HEK293 (cell line): Measurements from ENCODE around the gene CSHL1.

Source experiments
- CTCF ChIA-PET: fragments of 350-600 bp; formaldehyde crosslinking; extraction: SDS; loops from one replicate; lab custom pipeline; 2021; ENCODE audit warnings: antibody characterized with exemption; lab: Yijun Ruan, JAX
- POLR2A ChIA-PET: fragments of 300-600 bp; formaldehyde crosslinking; extraction: SDS; loops from one replicate; lab custom pipeline; 2020; ENCODE audit warnings: antibody characterized with exemption, inconsistent platforms; lab: Yijun Ruan, JAX
- H3K27ac ChIP-seq: fragments of 200-500 bp; sonication (Bioruptor generic); 2 replicates; pipeline ENCODE4 v1.5.1; 2014; ENCODE audit warnings: low read depth, low read length, control low read depth, inconsistent platforms; ENCODE audit errors: extremely low read depth
- H3K36me3 ChIP-seq, 2 experiments: fragments of 200-500 bp in 1 of 2; sonication (Bioruptor generic) in 1 of 2; 1 replicate in 1 of 2; 2 replicates in 1 of 2; pipeline ENCODE4 v1.5.1; 2014 to 2017; ENCODE audit warnings: inconsistent platforms in 2 of 2, low read length in 2 of 2; ENCODE audit not compliant: control insufficient read depth in 2 of 2, insufficient read depth in 1 of 2
- H3K4me1 ChIP-seq: fragments of 200-500 bp; sonication (Bioruptor generic); 2 replicates; pipeline ENCODE4 v1.5.1; 2014; ENCODE audit warnings: mild to moderate bottlenecking, low read length, inconsistent platforms; ENCODE audit not compliant: control insufficient read depth, insufficient read depth
- H3K4me3 ChIP-seq: 2 replicates; pipeline ENCODE4 v1.5.1; 2011; ENCODE audit warnings: low read depth, mild to moderate bottlenecking, control low read depth, low read length, moderate library complexity
- H3K9me3 ChIP-seq: fragments of 200-500 bp; sonication (Bioruptor generic); 2 replicates; pipeline ENCODE4 v1.5.1; 2014; ENCODE audit warnings: low read depth, low read length, inconsistent platforms; ENCODE audit not compliant: control insufficient read depth, insufficient read depth
- HOXA7 ChIP-seq: sonication (generic); formaldehyde crosslinking; IDR thresholded peaks from 2 replicates; pipeline ENCODE4 v1.8.1; 2022; ENCODE audit warnings: missing genetic modification reagents, borderline replicate concordance
- HOXC10 ChIP-seq: sonication (generic); formaldehyde crosslinking; IDR thresholded peaks from 2 replicates; pipeline ENCODE4 v1.8.1; 2023; ENCODE audit warnings: mild to moderate bottlenecking, missing genetic modification reagents
- KLF16 ChIP-seq: fragments of 450-650 bp; formaldehyde crosslinking; IDR thresholded peaks from 2 replicates; pipeline ENCODE4 v1.5.1; 2017; ENCODE audit warnings: missing biosample characterization, missing genetic modification characterization
- PRDM4 ChIP-seq: fragments of 450-650 bp; formaldehyde crosslinking; IDR thresholded peaks from 2 replicates; pipeline ENCODE4 v1.5.1; 2017; ENCODE audit warnings: missing biosample characterization, missing genetic modification characterization
- TRIM28 ChIP-seq: IDR thresholded peaks from 2 replicates; pipeline ENCODE4 v1.6.1; 2011; ENCODE audit warnings: low read length, control low read depth, borderline replicate concordance
- YY1 ChIP-seq: fragments of 450-650 bp; formaldehyde crosslinking; IDR thresholded peaks from 2 replicates; pipeline ENCODE4 v1.5.1; 2018; ENCODE audit warnings: missing biosample characterization, missing genetic modification characterization
- ZBTB20 ChIP-seq: fragments of 450-650 bp; formaldehyde crosslinking; IDR thresholded peaks from 2 replicates; pipeline ENCODE4 v1.5.1; 2016; ENCODE audit warnings: missing biosample characterization, missing genetic modification characterization
- ZBTB7A ChIP-seq: fragments of 450-650 bp; formaldehyde crosslinking; IDR thresholded peaks from 2 replicates; pipeline ENCODE4 v1.5.1; 2016; ENCODE audit warnings: low read depth, missing biosample characterization, missing genetic modification characterization
- ZNF10 ChIP-seq: fragments of 450-650 bp; formaldehyde crosslinking; IDR thresholded peaks from 2 replicates; pipeline ENCODE4 v1.5.1; 2017; ENCODE audit warnings: missing biosample characterization, missing genetic modification characterization
- ZNF24 ChIP-seq: fragments of 450-650 bp; formaldehyde crosslinking; IDR thresholded peaks from 2 replicates; pipeline ENCODE4 v1.5.1; 2016; ENCODE audit warnings: missing biosample characterization, missing genetic modification characterization
- ZNF274 ChIP-seq, 2 experiments: fragments of 200-500 bp in 1 of 2; fragments of 450-650 bp in 1 of 2; sonication (Bioruptor generic) in 1 of 2; formaldehyde crosslinking in 1 of 2; IDR thresholded peaks; 2 replicates each; pipeline versions ENCODE4 v1.5.1 to v1.6.1; 2014 to 2016; ENCODE audit warnings: borderline replicate concordance in 1 of 2, inconsistent platforms in 1 of 2, low read length in 1 of 2, missing biosample characterization in 1 of 2, missing genetic modification characterization in 1 of 2
- ZNF341 ChIP-seq: fragments of 450-650 bp; formaldehyde crosslinking; IDR thresholded peaks from 2 replicates; pipeline ENCODE4; 2016; ENCODE audit warnings: low read depth, missing biosample characterization, missing genetic modification characterization
- ZNF350 ChIP-seq: fragments of 450-650 bp; formaldehyde crosslinking; IDR thresholded peaks from 2 replicates; pipeline ENCODE4 v1.5.0; 2017; ENCODE audit warnings: missing biosample characterization, mild to moderate bottlenecking, missing genetic modification characterization
- ZNF473 ChIP-seq: fragments of 450-650 bp; formaldehyde crosslinking; IDR thresholded peaks from 2 replicates; pipeline ENCODE4 v1.5.1; 2017; ENCODE audit warnings: missing biosample characterization, missing genetic modification characterization
- ZNF544 ChIP-seq: fragments of 450-650 bp; formaldehyde crosslinking; IDR thresholded peaks from 2 replicates; pipeline ENCODE4 v1.5.0; 2017; ENCODE audit warnings: missing biosample characterization, missing genetic modification characterization
- ZNF548 ChIP-seq: fragments of 450-650 bp; formaldehyde crosslinking; IDR thresholded peaks from 2 replicates; pipeline ENCODE4 v1.5.1; 2016; ENCODE audit warnings: missing biosample characterization, missing genetic modification characterization
- ZNF549 ChIP-seq: fragments of 450-650 bp; IDR thresholded peaks from 2 replicates; pipeline ENCODE4 v1.5.1; 2018; ENCODE audit warnings: missing biosample characterization, missing genetic modification characterization, mild to moderate bottlenecking, inconsistent platforms, moderate library complexity
- ZNF664 ChIP-seq: fragments of 450-650 bp; formaldehyde crosslinking; IDR thresholded peaks from 2 replicates; pipeline ENCODE4 v1.5.1; 2016; ENCODE audit warnings: missing biosample characterization, missing genetic modification characterization
- ZNF701 ChIP-seq: fragments of 450-650 bp; formaldehyde crosslinking; IDR thresholded peaks from 2 replicates; pipeline ENCODE4 v1.5.1; 2016; ENCODE audit warnings: missing biosample characterization, missing genetic modification characterization
- ZNF707 ChIP-seq: fragments of 450-650 bp; formaldehyde crosslinking; IDR thresholded peaks from 2 replicates; pipeline ENCODE4 v1.5.1; 2016; ENCODE audit warnings: missing biosample characterization, missing genetic modification characterization
- ZNF76 ChIP-seq: fragments of 450-650 bp; formaldehyde crosslinking; IDR thresholded peaks from 2 replicates; pipeline ENCODE4; 2016; ENCODE audit warnings: low read depth, missing biosample characterization, missing genetic modification characterization, borderline replicate concordance
- ZNF777 ChIP-seq: fragments of 450-650 bp; formaldehyde crosslinking; IDR thresholded peaks from 2 replicates; pipeline ENCODE4 v1.5.1; 2017; ENCODE audit warnings: missing biosample characterization, missing genetic modification characterization, borderline replicate concordance
- ZXDB ChIP-seq: fragments of 450-650 bp; formaldehyde crosslinking; IDR thresholded peaks from 2 replicates; pipeline ENCODE4 v1.5.1; 2016; ENCODE audit warnings: missing biosample characterization, missing genetic modification characterization
- TF ChIP-seq, protein P1 (sequence below): fragments of 450-650 bp; IDR thresholded peaks from 2 replicates; pipeline ENCODE4 v1.5.1; 2018; ENCODE audit warnings: missing biosample characterization, missing genetic modification characterization
- TF ChIP-seq, protein P2 (sequence below): fragments of 450-650 bp; formaldehyde crosslinking; IDR thresholded peaks from 2 replicates; pipeline ENCODE4 v1.5.1; 2016; ENCODE audit warnings: missing biosample characterization, missing genetic modification characterization
- TF ChIP-seq, protein P3 (sequence below): fragments of 450-650 bp; formaldehyde crosslinking; IDR thresholded peaks from 2 replicates; pipeline ENCODE4 v1.5.1; 2016; ENCODE audit warnings: missing biosample characterization, missing genetic modification characterization, low read depth
- TF ChIP-seq, protein P4 (sequence below): fragments of 450-650 bp; formaldehyde crosslinking; IDR thresholded peaks from 2 replicates; pipeline ENCODE4 v1.5.1; 2016; ENCODE audit warnings: missing biosample characterization, missing genetic modification characterization

CSHL1 gene

GRCh38 chr17:63948521-63948920, 37.5 kb upstream of the CSHL1 start (continued):
- TF ChIP-seq ZNF24 (tag by site-specific recombination) (no peak), ZNF777 (tag by site-specific recombination) (no peak), PRDM4 (tag by site-specific recombination) (no peak), ZNF701 (tag by site-specific recombination) (no peak), ZNF544 (no peak), HOXA7 (CRISPR knock-in tag) (no peak), YY1 (tag by site-specific recombination) (no peak)
- TF ChIP-seq, protein P1, sequence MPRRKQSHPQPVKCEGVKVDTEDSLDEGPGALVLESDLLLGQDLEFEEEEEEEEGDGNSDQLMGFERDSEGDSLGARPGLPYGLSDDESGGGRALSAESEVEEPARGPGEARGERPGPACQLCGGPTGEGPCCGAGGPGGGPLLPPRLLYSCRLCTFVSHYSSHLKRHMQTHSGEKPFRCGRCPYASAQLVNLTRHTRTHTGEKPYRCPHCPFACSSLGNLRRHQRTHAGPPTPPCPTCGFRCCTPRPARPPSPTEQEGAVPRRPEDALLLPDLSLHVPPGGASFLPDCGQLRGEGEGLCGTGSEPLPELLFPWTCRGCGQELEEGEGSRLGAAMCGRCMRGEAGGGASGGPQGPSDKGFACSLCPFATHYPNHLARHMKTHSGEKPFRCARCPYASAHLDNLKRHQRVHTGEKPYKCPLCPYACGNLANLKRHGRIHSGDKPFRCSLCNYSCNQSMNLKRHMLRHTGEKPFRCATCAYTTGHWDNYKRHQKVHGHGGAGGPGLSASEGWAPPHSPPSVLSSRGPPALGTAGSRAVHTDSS (tag by site-specific recombination) = no peak
- TF ChIP-seq, protein P2, sequence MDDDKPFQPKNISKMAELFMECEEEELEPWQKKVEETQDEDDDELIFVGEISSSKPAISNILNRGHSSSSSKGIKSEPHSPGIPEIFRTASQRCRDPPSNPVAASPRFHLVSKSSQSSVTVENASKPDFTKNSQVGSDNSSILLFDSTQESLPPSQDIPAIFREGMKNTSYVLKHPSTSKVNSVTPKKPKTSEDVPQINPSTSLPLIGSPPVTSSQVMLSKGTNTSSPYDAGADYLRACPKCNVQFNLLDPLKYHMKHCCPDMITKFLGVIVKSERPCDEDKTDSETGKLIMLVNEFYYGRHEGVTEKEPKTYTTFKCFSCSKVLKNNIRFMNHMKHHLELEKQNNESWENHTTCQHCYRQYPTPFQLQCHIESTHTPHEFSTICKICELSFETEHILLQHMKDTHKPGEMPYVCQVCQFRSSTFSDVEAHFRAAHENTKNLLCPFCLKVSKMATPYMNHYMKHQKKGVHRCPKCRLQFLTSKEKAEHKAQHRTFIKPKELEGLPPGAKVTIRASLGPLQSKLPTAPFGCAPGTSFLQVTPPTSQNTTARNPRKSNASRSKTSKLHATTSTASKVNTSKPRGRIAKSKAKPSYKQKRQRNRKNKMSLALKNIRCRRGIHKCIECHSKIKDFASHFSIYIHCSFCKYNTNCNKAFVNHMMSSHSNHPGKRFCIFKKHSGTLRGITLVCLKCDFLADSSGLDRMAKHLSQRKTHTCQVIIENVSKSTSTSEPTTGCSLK (tag by site-specific recombination) = no peak

DNA sequence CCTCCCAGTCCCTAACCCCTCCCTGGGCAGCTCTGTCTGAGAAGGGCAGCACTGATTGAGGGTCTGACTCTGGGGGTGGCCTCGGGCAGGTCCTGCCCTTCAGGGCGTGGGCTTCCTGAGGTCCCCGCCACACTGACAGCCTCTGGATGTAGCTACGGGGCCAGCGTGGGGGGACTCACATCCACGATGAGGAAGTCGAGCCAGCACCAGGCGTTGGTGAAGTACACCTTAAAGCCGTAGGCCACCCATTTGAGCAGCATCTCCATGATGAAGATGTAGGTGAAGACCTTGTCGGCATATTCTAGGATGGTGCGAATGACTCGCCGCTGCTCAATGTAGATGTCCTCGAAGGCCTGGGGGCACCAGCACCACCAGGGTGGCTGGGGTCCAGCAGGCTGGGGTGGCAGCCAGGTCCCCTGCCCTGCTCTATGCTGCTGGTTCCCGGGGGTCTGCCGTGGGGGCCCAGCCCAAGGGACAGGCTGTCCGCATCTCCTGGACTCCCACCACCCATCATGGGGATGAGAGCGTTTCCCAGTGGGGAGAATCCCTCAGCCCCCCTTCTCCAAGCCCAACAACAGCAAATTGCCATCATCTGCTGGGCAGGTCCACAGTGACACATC, 36.8 kb upstream of the CSHL1 start:
- Histone ChIP-seq H3K4me3 (no peak overlapping the region), H3K27ac (no peak overlapping the region), H3K36me3 (no peaks in the 10 kb centered on the region), H3K9me3 (no peaks in the 10 kb centered on the region), H3K4me1 (no peaks in the 10 kb centered on the region)
- ChIA-PET POLR2A (no interaction called here), CTCF (interaction anchor here (1.0 to 2.9 kb wide), 8 partner anchors 12 to 82 kb away, joined by 3 to 34 read pairs (median 9); partner anchors contain the start of genes CSHL1 and GH1)
- no peak for TF ChIP-seq ZNF664 (tag by site-specific recombination)
- no peak for TF ChIP-seq ZNF350 (tag by site-specific recombination)
- TF ChIP-seq ZNF341 (tag by site-specific recombination) = no peak
- TF ChIP-seq KLF16 (tag by site-specific recombination) = no peak
- TF ChIP-seq ZNF549 = no peak
- TF ChIP-seq ZNF473 = no peak
- no peak for TF ChIP-seq ZXDB (tag by site-specific recombination)
- no peak for TF ChIP-seq ZNF10
- TF ChIP-seq, protein P3, sequence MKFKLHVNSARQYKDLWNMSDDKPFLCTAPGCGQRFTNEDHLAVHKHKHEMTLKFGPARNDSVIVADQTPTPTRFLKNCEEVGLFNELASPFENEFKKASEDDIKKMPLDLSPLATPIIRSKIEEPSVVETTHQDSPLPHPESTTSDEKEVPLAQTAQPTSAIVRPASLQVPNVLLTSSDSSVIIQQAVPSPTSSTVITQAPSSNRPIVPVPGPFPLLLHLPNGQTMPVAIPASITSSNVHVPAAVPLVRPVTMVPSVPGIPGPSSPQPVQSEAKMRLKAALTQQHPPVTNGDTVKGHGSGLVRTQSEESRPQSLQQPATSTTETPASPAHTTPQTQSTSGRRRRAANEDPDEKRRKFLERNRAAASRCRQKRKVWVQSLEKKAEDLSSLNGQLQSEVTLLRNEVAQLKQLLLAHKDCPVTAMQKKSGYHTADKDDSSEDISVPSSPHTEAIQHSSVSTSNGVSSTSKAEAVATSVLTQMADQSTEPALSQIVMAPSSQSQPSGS (tag by site-specific recombination) = no peak
- TF ChIP-seq ZNF707 (tag by site-specific recombination) = no peak
- no peak for TF ChIP-seq ZNF548 (tag by site-specific recombination)
- TF ChIP-seq ZNF76 (tag by site-specific recombination) = no peak
- no peak for TF ChIP-seq HOXC10 (CRISPR knock-in tag)
- TF ChIP-seq TRIM28 = no peak
- TF ChIP-seq YY1 (tag by site-specific recombination) = no peak
- no peak for TF ChIP-seq ZNF274 (IDR thresholded peaks at IDR 0.05; ENCODE audit: low read length)
- no peak for TF ChIP-seq ZNF274 (tag by site-specific recombination; IDR thresholded peaks at IDR 0.05; ENCODE audit: borderline replicate concordance)
- no peak for TF ChIP-seq ZBTB7A
- TF ChIP-seq, protein P4, sequence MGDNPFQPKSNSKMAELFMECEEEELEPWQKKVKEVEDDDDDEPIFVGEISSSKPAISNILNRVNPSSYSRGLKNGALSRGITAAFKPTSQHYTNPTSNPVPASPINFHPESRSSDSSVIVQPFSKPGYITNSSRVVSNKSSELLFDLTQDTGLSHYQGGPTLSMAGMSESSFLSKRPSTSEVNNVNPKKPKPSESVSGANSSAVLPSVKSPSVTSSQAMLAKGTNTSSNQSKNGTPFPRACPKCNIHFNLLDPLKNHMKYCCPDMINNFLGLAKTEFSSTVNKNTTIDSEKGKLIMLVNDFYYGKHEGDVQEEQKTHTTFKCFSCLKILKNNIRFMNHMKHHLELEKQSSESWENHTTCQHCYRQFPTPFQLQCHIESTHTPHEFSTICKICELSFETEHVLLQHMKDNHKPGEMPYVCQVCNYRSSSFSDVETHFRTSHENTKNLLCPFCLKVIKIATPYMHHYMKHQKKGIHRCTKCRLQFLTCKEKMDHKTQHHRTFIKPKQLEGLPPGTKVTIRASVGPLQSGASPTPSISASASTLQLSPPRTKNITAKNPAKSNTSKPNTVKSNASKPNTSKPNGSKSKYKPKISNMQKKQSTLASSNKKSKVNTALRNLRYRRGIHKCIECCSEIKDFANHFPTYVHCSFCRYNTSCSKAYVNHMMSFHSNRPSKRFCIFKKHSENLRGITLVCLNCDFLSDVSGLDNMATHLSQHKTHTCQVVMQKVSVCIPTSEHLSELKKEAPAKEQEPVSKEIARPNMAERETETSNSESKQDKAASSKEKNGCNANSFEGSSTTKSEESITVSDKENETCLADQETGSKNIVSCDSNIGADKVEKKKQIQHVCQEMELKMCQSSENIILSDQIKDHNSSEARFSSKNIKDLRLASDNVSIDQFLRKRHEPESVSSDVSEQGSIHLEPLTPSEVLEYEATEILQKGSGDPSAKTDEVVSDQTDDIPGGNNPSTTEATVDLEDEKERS = no peak
- TF ChIP-seq ZBTB20 (tag by site-specific recombination) = no peak
